Chondrocyte (in vitro differentiated cells): Measurements from ENCODE around the gene PRAMEF2. TPM values are rescaled to one million over a fixed set of nuclear protein-coding genes. Genes with fewer than 3 reads are reported as not detected.
"Not testable (repeated sequence)": the region's sequence is repeated elsewhere in the genome, so short reads cannot be mapped to it uniquely, and the experiment has no call there.

Source experiments
- DNase-seq: peaks from one replicate; pipeline ENCODE4 v3.0.0; 2021; ENCODE audit warnings: mixed read lengths, low spot score
- H3K27ac Mint-ChIP-seq: one replicate; pipeline ENCODE4 v1.8.0; 2021; ENCODE audit warnings: mild to moderate bottlenecking, moderate library complexity, mixed read lengths; ENCODE audit not compliant: unreplicated experiment
- H3K27me3 Mint-ChIP-seq: 2 replicates; pipeline ENCODE4 v1.8.0; 2021; ENCODE audit warnings: low read depth, mixed read lengths
- H3K36me3 Mint-ChIP-seq: 2 replicates; pipeline ENCODE4 v1.8.0; 2021; ENCODE audit warnings: low read depth, mixed read lengths
- H3K4me1 Mint-ChIP-seq: 2 replicates; pipeline ENCODE4 v1.8.0; 2021; ENCODE audit warnings: low read depth, mild to moderate bottlenecking, mixed read lengths
- H3K4me3 Mint-ChIP-seq: one replicate; pipeline ENCODE4 v1.8.0; 2021; ENCODE audit warnings: mild to moderate bottlenecking, moderate library complexity, mixed read lengths; ENCODE audit not compliant: unreplicated experiment
- H3K9me3 Mint-ChIP-seq: 2 replicates; pipeline ENCODE4 v1.8.0; 2021; ENCODE audit warnings: low read depth, mixed read lengths
- total RNA-seq: library from RNA; stranded (reverse); gene quantifications from 3 replicates; pipeline ENCODE4 v1.2.1, GENCODE V29; 2021
- TF ChIP-seq, protein P1 (sequence below): fragments of 200-600 bp; sonication (generic); IDR thresholded peaks from 2 replicates; pipeline ENCODE4 v1.5.0; 2021; ENCODE audit warnings: antibody characterized with exemption, mild to moderate bottlenecking, moderate library complexity

The PRAMEF2 gene
- total RNA-seq, 1 donor from 2014 or later = not detected

DNA sequence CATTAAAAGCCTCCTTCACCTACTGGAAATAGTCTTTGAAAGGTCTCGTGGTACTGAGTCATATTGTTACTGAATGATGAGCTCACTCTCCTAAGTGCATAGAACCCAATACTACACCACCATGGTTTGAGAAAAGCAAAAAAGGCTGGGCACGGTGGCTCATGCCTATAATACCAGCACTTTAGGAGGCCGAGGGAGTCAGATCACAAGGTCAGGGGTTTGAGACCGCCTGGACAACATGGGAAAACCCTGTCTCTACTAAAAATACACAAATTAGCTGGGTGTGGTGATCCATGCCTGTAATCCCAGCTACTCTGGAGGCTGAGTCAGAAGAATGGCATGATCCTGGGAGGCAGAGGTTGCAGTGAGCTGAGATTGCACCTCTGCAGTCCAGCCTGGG lies 5.1 kb upstream of the PRAMEF2 start:
- Mint-ChIP-seq H3K36me3 (no peaks in the 10 kb centered on the region), H3K27ac (no peak overlapping the region), H3K9me3 (peaks cover 29% of the 10 kb centered on the region), H3K4me3 (no peak overlapping the region), H3K27me3 (no peaks in the 10 kb centered on the region), H3K4me1 (no peaks in the 10 kb centered on the region)
- TF ChIP-seq, protein P1, sequence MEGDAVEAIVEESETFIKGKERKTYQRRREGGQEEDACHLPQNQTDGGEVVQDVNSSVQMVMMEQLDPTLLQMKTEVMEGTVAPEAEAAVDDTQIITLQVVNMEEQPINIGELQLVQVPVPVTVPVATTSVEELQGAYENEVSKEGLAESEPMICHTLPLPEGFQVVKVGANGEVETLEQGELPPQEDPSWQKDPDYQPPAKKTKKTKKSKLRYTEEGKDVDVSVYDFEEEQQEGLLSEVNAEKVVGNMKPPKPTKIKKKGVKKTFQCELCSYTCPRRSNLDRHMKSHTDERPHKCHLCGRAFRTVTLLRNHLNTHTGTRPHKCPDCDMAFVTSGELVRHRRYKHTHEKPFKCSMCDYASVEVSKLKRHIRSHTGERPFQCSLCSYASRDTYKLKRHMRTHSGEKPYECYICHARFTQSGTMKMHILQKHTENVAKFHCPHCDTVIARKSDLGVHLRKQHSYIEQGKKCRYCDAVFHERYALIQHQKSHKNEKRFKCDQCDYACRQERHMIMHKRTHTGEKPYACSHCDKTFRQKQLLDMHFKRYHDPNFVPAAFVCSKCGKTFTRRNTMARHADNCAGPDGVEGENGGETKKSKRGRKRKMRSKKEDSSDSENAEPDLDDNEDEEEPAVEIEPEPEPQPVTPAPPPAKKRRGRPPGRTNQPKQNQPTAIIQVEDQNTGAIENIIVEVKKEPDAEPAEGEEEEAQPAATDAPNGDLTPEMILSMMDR = no peak
- DNase-seq = no peak

DNA sequence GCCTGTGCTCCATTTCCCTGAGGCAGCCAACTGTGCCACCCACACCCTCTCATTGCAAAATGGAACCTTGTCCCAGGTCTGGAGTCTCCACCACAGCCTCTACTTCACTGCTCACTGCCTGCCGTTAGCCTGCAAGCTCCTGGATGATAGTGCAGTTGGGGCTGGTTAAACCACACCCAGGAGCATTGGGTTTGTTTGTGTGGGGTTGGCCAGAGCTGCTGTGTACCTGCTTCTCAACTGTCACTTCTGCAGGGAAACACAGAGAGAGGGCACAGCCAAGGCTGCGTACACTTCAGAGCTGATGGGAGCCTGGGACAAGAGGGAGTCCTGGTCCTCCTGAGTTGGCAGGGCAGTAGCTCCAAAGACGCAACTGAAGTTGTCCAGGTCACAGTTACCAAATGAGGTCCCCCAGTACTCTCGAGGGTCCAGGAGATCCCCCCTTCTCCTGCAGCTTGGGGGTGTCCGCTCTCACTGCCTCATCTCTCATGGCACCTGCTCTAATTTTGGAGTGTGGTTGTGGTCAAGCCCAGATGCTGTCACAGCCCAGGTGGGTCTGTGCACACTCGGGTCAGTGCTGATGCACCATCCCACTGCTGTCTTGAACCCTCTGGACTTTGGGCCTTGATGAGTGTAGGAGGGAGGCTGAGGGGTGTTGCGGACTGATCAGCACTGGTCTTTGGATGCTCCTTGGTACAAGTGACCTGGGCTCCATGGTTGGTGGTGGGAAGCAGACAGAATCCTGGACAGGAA lies 6.4 kb downstream of the PRAMEF2 start:
- H3K9me3 Mint-ChIP-seq = peaks cover 11% of the 10 kb centered on the region
- H3K4me1 Mint-ChIP-seq, H3K4me3 Mint-ChIP-seq: not testable (repeated sequence)

GRCh38 chr1:12878453-12878852 lies 21.6 kb downstream of the PRAMEF2 start:
- H3K36me3 Mint-ChIP-seq, H3K4me3 Mint-ChIP-seq, H3K27me3 Mint-ChIP-seq, H3K9me3 Mint-ChIP-seq, DNase-seq, H3K27ac Mint-ChIP-seq, H3K4me1 Mint-ChIP-seq: not testable (repeated sequence)

More for the DNA sequence above, 6.4 kb downstream of the PRAMEF2 start:
- not testable (repeated sequence) for H3K27me3 Mint-ChIP-seq, DNase-seq, H3K27ac Mint-ChIP-seq, H3K36me3 Mint-ChIP-seq

DNA sequence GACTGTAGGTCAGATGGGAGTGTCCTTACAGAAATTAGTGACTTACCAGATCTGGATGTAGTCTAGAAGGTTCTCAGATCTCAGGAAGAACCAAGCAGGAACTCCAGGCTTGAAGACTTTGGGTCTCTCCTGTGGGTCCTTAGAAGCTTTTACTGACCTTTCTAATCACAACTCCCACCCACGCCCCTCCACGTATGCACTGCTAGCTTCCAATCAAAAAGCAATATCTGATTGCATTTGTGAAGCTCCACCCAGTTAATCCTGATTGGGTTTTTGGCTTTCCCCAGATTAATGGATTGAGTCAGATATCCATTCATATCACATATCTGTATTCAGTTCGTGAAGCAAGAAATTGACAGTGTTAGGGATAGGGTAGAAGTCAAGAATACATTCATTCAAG lies 29.2 kb downstream of the PRAMEF2 start, which contains the start of gene PRAMEF4:
TSS of gene PRAMEF4 (minus strand) at position 101 of the 400 bp plus-strand sequence. CDS start 2,807 bp downstream, outside the sequence.
- not testable (repeated sequence) for H3K27me3 Mint-ChIP-seq, H3K9me3 Mint-ChIP-seq, H3K4me1 Mint-ChIP-seq, H3K27ac Mint-ChIP-seq, H3K4me3 Mint-ChIP-seq, H3K36me3 Mint-ChIP-seq, DNase-seq

- H3K36me3 Mint-ChIP-seq, H3K27ac Mint-ChIP-seq, H3K4me3 Mint-ChIP-seq, H3K9me3 Mint-ChIP-seq, H3K4me1 Mint-ChIP-seq, H3K27me3 Mint-ChIP-seq, DNase-seq: not testable (repeated sequence)
Measured at GRCh38 chr1:12898170-12898569, 41.3 kb downstream of the PRAMEF2 start, which contains the start of gene PRAMEF10. TSS of gene PRAMEF10 (minus strand) at chr1:12898270. CDS start at chr1:12895847, 2,423 bp downstream.

- H3K27ac Mint-ChIP-seq, H3K27me3 Mint-ChIP-seq, DNase-seq, H3K4me3 Mint-ChIP-seq, H3K4me1 Mint-ChIP-seq, H3K36me3 Mint-ChIP-seq, H3K9me3 Mint-ChIP-seq: not testable (repeated sequence)
Measured at GRCh38 chr1:12899186-12899585, 42.3 kb downstream of the PRAMEF2 start.

DNA sequence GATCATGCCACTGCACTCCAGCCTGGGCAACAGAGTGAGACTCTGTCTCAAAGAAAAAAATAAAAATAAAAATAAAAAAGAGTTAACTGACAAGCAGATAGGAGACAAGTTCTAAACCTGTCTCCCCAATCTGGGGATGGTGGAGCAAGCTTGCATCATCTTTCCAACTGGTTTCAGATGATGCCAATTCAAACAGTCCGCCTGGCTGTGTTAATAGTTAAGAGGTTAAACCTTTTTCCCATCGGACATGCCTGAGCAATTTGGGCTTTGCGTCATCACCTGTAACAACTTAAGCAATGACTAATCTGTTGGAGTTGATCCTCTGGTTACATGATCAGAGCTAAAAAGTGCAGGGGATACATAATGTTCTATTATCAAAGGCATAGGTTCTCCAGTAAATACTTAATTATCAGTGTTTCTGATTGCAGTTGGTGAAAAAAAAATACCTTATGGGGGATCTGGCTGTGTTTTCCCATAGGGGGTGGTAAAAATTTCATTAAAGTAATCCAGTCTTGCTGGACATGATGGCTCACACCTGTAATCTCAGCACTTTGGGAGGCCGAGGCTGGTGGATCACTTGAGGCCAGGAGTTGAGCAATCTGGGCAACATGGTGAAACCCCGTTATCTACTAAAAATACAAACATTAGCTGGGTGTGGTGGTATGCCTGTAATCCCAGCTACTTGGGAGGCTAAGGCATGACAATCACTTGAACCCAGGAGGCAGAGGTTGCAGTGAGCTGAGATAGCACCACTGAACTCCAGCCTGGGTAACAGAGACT lies 47.1 kb downstream of the PRAMEF2 start:
- H3K9me3 Mint-ChIP-seq, H3K4me1 Mint-ChIP-seq, H3K27ac Mint-ChIP-seq, H3K27me3 Mint-ChIP-seq, DNase-seq, H3K4me3 Mint-ChIP-seq, H3K36me3 Mint-ChIP-seq: not testable (repeated sequence)

Other genes with a start within 250 kb of the PRAMEF2 start
- gene DHRS3, start 238.9 kb upstream of the PRAMEF2 start, total RNA-seq = 28.0 to 31.9 TPM (median 31.8 TPM) in 3 replicates
- gene AADACL4, start 213.0 kb upstream of the PRAMEF2 start, total RNA-seq = not detected in 3 replicates
- gene AADACL3, start 141.0 kb upstream of the PRAMEF2 start, total RNA-seq = not detected in 3 replicates
- not detected in 3 replicates for gene CFAP107, start 110.9 kb upstream of the PRAMEF2 start, total RNA-seq
- not detected in 3 replicates for gene PRAMEF12, start 83.3 kb upstream of the PRAMEF2 start, total RNA-seq
- not detected in 3 replicates for gene PRAMEF1, start 65.7 kb upstream of the PRAMEF2 start, total RNA-seq
- not detected in 3 replicates for gene PRAMEF11, start 25.7 kb upstream of the PRAMEF2 start, total RNA-seq
- gene HNRNPCL1, start 8.4 kb upstream of the PRAMEF2 start, total RNA-seq = not detected in 3 replicates
- not detected in 3 replicates for gene PRAMEF4, start 29.1 kb downstream of the PRAMEF2 start, total RNA-seq
- not detected in 3 replicates for gene PRAMEF10, start 41.2 kb downstream of the PRAMEF2 start, total RNA-seq
- gene PRAMEF7, start 59.5 kb downstream of the PRAMEF2 start, total RNA-seq = not detected in 3 replicates
- not detected in 3 replicates for gene PRAMEF6, start 90.5 kb downstream of the PRAMEF2 start, total RNA-seq
- not detected in 3 replicates for gene PRAMEF27, start 199.5 kb downstream of the PRAMEF2 start, total RNA-seq
- not detected in 3 replicates for gene HNRNPCL3, start 203.7 kb downstream of the PRAMEF2 start, total RNA-seq
- not detected in 3 replicates for gene PRAMEF25, start 213.7 kb downstream of the PRAMEF2 start, total RNA-seq